ENCODE measurements around the gene HDGFL3.
"Not testable (repeated sequence)": the region's sequence is repeated elsewhere in the genome, so short reads cannot be mapped to it uniquely, and the experiment has no call there.

Gene HDGFL3

GRCh38 chr15:83170474-83171165 is 37.0 kb downstream of the HDGFL3 start:
- Histone ChIP-seq H3K9me3 (ENCODE audit: control insufficient read depth in 1 of 2, low read length in 2 of 2) (no peaks in the 10 kb centered on the region), H3K27ac (ENCODE audit: low read depth, low read length) (no peak overlapping the region), H3K4me1 (ENCODE audit: control insufficient read depth in 1 of 2, insufficient read depth in 2 of 2, low read length in 2 of 2) (no peaks in the 10 kb centered on the region), H3K36me3 (ENCODE audit: control insufficient read depth in 1 of 2, insufficient read depth in 2 of 2, low read length in 2 of 2) (no peaks in the 10 kb centered on the region), H3K27me3 (ENCODE audit: control insufficient read depth in 1 of 2, insufficient read depth in 2 of 2, low read length in 2 of 2) (no peaks in the 10 kb centered on the region), H3K4me3 (ENCODE audit: low read depth in 1 of 2, low read length in 2 of 2) (no peak overlapping the region), H3K9ac (ENCODE audit: low read depth in 1 of 2, low read length in 2 of 2) (no peak overlapping the region)

- H3K27ac ChIP-seq (ENCODE audit: low read depth, low read length); H3K9ac ChIP-seq (ENCODE audit: low read depth in 1 of 2, low read length in 2 of 2); H3K27me3 ChIP-seq (ENCODE audit: control insufficient read depth in 1 of 2, insufficient read depth in 2 of 2, low read length in 2 of 2); H3K4me1 ChIP-seq (ENCODE audit: control insufficient read depth in 1 of 2, insufficient read depth in 2 of 2, low read length in 2 of 2); H3K36me3 ChIP-seq (ENCODE audit: control insufficient read depth in 1 of 2, insufficient read depth in 2 of 2, low read length in 2 of 2); H3K9me3 ChIP-seq (ENCODE audit: control insufficient read depth in 1 of 2, low read length in 2 of 2); H3K4me3 ChIP-seq (ENCODE audit: low read depth in 1 of 2, low read length in 2 of 2): not testable (repeated sequence)
These were observed 38.0 kb downstream of the HDGFL3 start for GRCh38 chr15:83169576-83169975.

GRCh38 chr15:83166830-83167229 is 40.8 kb downstream of the HDGFL3 start:
- Histone ChIP-seq H3K27ac (ENCODE audit: low read depth, low read length) (no peak overlapping the region), H3K4me1 (ENCODE audit: control insufficient read depth in 1 of 2, insufficient read depth in 2 of 2, low read length in 2 of 2) (no peaks in the 10 kb centered on the region), H3K27me3 (ENCODE audit: control insufficient read depth in 1 of 2, insufficient read depth in 2 of 2, low read length in 2 of 2) (no peaks in the 10 kb centered on the region), H3K4me3 (ENCODE audit: low read depth in 1 of 2, low read length in 2 of 2) (no peak overlapping the region), H3K36me3 (ENCODE audit: control insufficient read depth in 1 of 2, insufficient read depth in 2 of 2, low read length in 2 of 2) (no peaks in the 10 kb centered on the region), H3K9me3 (ENCODE audit: control insufficient read depth in 1 of 2, low read length in 2 of 2) (no peaks in the 10 kb centered on the region), H3K9ac (ENCODE audit: low read depth in 1 of 2, low read length in 2 of 2) (no peak overlapping the region)

- no peak overlapping the region for H3K4me3 ChIP-seq (ENCODE audit: low read depth in 1 of 2, low read length in 2 of 2)
- H3K27ac ChIP-seq (ENCODE audit: low read depth, low read length), result no peak overlapping the region
- H3K9me3 ChIP-seq (ENCODE audit: control insufficient read depth in 1 of 2, low read length in 2 of 2), result no peaks in the 10 kb centered on the region
- no peak overlapping the region for H3K9ac ChIP-seq (ENCODE audit: low read depth in 1 of 2, low read length in 2 of 2)
- no peaks in the 10 kb centered on the region for H3K4me1 ChIP-seq (ENCODE audit: control insufficient read depth in 1 of 2, insufficient read depth in 2 of 2, low read length in 2 of 2)
- H3K36me3 ChIP-seq (ENCODE audit: control insufficient read depth in 1 of 2, insufficient read depth in 2 of 2, low read length in 2 of 2), result no peaks in the 10 kb centered on the region
- no peaks in the 10 kb centered on the region for H3K27me3 ChIP-seq (ENCODE audit: control insufficient read depth in 1 of 2, insufficient read depth in 2 of 2, low read length in 2 of 2)
These were observed 41.4 kb downstream of the HDGFL3 start for GRCh38 chr15:83166218-83166617.

GRCh38 chr15:83164771-83165404 is 42.7 kb downstream of the HDGFL3 start:
- Histone ChIP-seq H3K36me3 (ENCODE audit: control insufficient read depth in 1 of 2, insufficient read depth in 2 of 2, low read length in 2 of 2) (no peaks in the 10 kb centered on the region), H3K27me3 (ENCODE audit: control insufficient read depth in 1 of 2, insufficient read depth in 2 of 2, low read length in 2 of 2) (no peaks in the 10 kb centered on the region), H3K9ac (ENCODE audit: low read depth in 1 of 2, low read length in 2 of 2) (no peak overlapping the region), H3K9me3 (ENCODE audit: control insufficient read depth in 1 of 2, low read length in 2 of 2) (no peaks in the 10 kb centered on the region), H3K4me1 (ENCODE audit: control insufficient read depth in 1 of 2, insufficient read depth in 2 of 2, low read length in 2 of 2) (no peaks in the 10 kb centered on the region), H3K27ac (ENCODE audit: low read depth, low read length) (no peak overlapping the region), H3K4me3 (ENCODE audit: low read depth in 1 of 2, low read length in 2 of 2) (no peak overlapping the region)

GRCh38 chr15:83164111-83164770 is 43.4 kb downstream of the HDGFL3 start:
- no peaks in the 10 kb centered on the region for H3K9me3 ChIP-seq (ENCODE audit: control insufficient read depth in 1 of 2, low read length in 2 of 2)
- H3K9ac ChIP-seq (ENCODE audit: low read depth in 1 of 2, low read length in 2 of 2), result no peak overlapping the region
- no peak overlapping the region for H3K27ac ChIP-seq (ENCODE audit: low read depth, low read length)
- H3K4me3 ChIP-seq (ENCODE audit: low read depth in 1 of 2, low read length in 2 of 2), result no peak overlapping the region
- no peaks in the 10 kb centered on the region for H3K36me3 ChIP-seq (ENCODE audit: control insufficient read depth in 1 of 2, insufficient read depth in 2 of 2, low read length in 2 of 2)
- no peaks in the 10 kb centered on the region for H3K4me1 ChIP-seq (ENCODE audit: control insufficient read depth in 1 of 2, insufficient read depth in 2 of 2, low read length in 2 of 2)
- H3K27me3 ChIP-seq (ENCODE audit: control insufficient read depth in 1 of 2, insufficient read depth in 2 of 2, low read length in 2 of 2), result no peaks in the 10 kb centered on the region

- H3K9ac ChIP-seq (ENCODE audit: low read depth in 1 of 2, low read length in 2 of 2), result no peak overlapping the region
- H3K4me3 ChIP-seq (ENCODE audit: low read depth in 1 of 2, low read length in 2 of 2), result no peak overlapping the region
- H3K9me3 ChIP-seq (ENCODE audit: control insufficient read depth in 1 of 2, low read length in 2 of 2), result no peaks in the 10 kb centered on the region
- no peak overlapping the region for H3K27ac ChIP-seq (ENCODE audit: low read depth, low read length)
- H3K36me3 ChIP-seq (ENCODE audit: control insufficient read depth in 1 of 2, insufficient read depth in 2 of 2, low read length in 2 of 2), result no peaks in the 10 kb centered on the region
- no peaks in the 10 kb centered on the region for H3K4me1 ChIP-seq (ENCODE audit: control insufficient read depth in 1 of 2, insufficient read depth in 2 of 2, low read length in 2 of 2)
- no peaks in the 10 kb centered on the region for H3K27me3 ChIP-seq (ENCODE audit: control insufficient read depth in 1 of 2, insufficient read depth in 2 of 2, low read length in 2 of 2)
These were observed 44.6 kb downstream of the HDGFL3 start for GRCh38 chr15:83163032-83163431.

GRCh38 chr15:83160741-83161140 is 46.9 kb downstream of the HDGFL3 start:
- no peak overlapping the region for H3K9ac ChIP-seq (ENCODE audit: low read depth in 1 of 2, low read length in 2 of 2)
- no peaks in the 10 kb centered on the region for H3K36me3 ChIP-seq (ENCODE audit: control insufficient read depth in 1 of 2, insufficient read depth in 2 of 2, low read length in 2 of 2)
- no peak overlapping the region for H3K27ac ChIP-seq (ENCODE audit: low read depth, low read length)
- no peaks in the 10 kb centered on the region for H3K9me3 ChIP-seq (ENCODE audit: control insufficient read depth in 1 of 2, low read length in 2 of 2)
- H3K4me3 ChIP-seq (ENCODE audit: low read depth in 1 of 2, low read length in 2 of 2), result no peak overlapping the region
- no peaks in the 10 kb centered on the region for H3K27me3 ChIP-seq (ENCODE audit: control insufficient read depth in 1 of 2, insufficient read depth in 2 of 2, low read length in 2 of 2)
- no peaks in the 10 kb centered on the region for H3K4me1 ChIP-seq (ENCODE audit: control insufficient read depth in 1 of 2, insufficient read depth in 2 of 2, low read length in 2 of 2)

GRCh38 chr15:83158393-83158792 is 49.2 kb downstream of the HDGFL3 start:
- no peak overlapping the region for H3K9ac ChIP-seq (ENCODE audit: low read depth in 1 of 2, low read length in 2 of 2)
- no peak overlapping the region for H3K4me3 ChIP-seq (ENCODE audit: low read depth in 1 of 2, low read length in 2 of 2)
- no peaks in the 10 kb centered on the region for H3K4me1 ChIP-seq (ENCODE audit: control insufficient read depth in 1 of 2, insufficient read depth in 2 of 2, low read length in 2 of 2)
- no peaks in the 10 kb centered on the region for H3K9me3 ChIP-seq (ENCODE audit: control insufficient read depth in 1 of 2, low read length in 2 of 2)
- H3K27ac ChIP-seq (ENCODE audit: low read depth, low read length), result no peak overlapping the region
- H3K27me3 ChIP-seq (ENCODE audit: control insufficient read depth in 1 of 2, insufficient read depth in 2 of 2, low read length in 2 of 2), result no peaks in the 10 kb centered on the region
- no peaks in the 10 kb centered on the region for H3K36me3 ChIP-seq (ENCODE audit: control insufficient read depth in 1 of 2, insufficient read depth in 2 of 2, low read length in 2 of 2)

- H3K4me3 ChIP-seq (ENCODE audit: low read depth in 1 of 2, low read length in 2 of 2), result no peak overlapping the region
- no peaks in the 10 kb centered on the region for H3K36me3 ChIP-seq (ENCODE audit: control insufficient read depth in 1 of 2, insufficient read depth in 2 of 2, low read length in 2 of 2)
- no peaks in the 10 kb centered on the region for H3K4me1 ChIP-seq (ENCODE audit: control insufficient read depth in 1 of 2, insufficient read depth in 2 of 2, low read length in 2 of 2)
- H3K9ac ChIP-seq (ENCODE audit: low read depth in 1 of 2, low read length in 2 of 2), result no peak overlapping the region
- no peaks in the 10 kb centered on the region for H3K27me3 ChIP-seq (ENCODE audit: control insufficient read depth in 1 of 2, insufficient read depth in 2 of 2, low read length in 2 of 2)
- H3K9me3 ChIP-seq (ENCODE audit: control insufficient read depth in 1 of 2, low read length in 2 of 2), result no peaks in the 10 kb centered on the region
- no peak overlapping the region for H3K27ac ChIP-seq (ENCODE audit: low read depth, low read length)
These were observed 51.7 kb downstream of the HDGFL3 start for GRCh38 chr15:83155942-83156341.
